Lung microvascular endothelial cell (primary cell): ENCODE data around the gene KIF26B. TPM values are rescaled to one million over a fixed set of nuclear protein-coding genes. Genes with fewer than 3 reads are reported as not detected.
"Not testable (repeated sequence)": the region's sequence is repeated elsewhere in the genome, so short reads cannot be mapped to it uniquely, and the experiment has no call there.

Experiments
- DNase-seq, 2 donors: peaks; one replicate each; pipeline versions ENCODE4 v3.0.0 to v3.0.0-alpha.2; 2010; ENCODE audit warnings: low read depth in 2 of 2
- total RNA-seq: library from RNA; depleted of rRNA; stranded (reverse); fragments of >200 nt; gene quantifications from 2 replicates; pipeline ENCODE4 v1.2.1, GENCODE V29; 2014

Gene KIF26B
- total RNA-seq, 1 donor from 2014 or later: 1.4 TPM

GRCh38 chr1:245380790-245381535 lies 226.2 kb downstream of the KIF26B start:
- peak; percentile 27 to 56 for DNase-seq

DNA sequence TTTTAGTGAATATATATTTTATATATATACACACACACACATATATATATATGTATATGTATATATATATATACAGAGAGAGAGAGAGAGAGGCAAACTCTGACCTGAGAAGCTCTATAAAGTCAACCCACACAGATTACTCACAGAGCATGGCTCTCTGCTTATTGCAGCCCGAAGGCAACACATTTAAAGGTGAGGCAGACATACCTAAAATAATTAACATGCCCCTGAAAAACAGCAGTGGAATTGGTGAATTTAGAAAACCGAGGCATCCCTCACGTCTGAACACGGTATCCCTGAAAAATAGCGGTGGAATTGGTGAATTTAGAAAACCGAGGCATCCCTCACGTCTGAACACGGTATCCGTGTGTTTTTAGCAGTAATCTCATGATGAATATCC lies 228.2 kb downstream of the KIF26B start:
- no peak for DNase-seq

- no peak for DNase-seq
Measured at GRCh38 chr1:245383396-245384330, 228.9 kb downstream of the KIF26B start.

GRCh38 chr1:245386297-245386971 lies 231.6 kb downstream of the KIF26B start:
- DNase-seq: no peak

DNA sequence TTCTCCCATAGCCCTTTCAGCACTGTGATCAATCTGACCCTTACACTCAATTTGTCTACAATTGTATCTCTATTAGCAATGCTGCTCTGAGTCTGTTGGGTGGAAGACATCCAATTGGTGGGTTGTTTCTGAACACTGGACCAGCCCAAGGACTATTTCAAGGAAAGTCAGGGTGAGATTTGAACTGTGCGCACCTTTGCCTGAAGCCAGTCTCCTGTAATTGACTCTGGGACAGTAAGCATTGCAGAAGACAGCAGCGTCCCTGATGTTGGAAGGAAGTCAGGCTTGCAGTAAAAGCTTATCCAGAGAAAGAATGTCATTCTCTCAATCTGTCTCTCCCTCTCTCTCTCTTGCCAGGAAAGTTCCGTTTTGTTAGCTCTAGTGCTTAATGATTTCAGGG lies 233.9 kb downstream of the KIF26B start:
- DNase-seq: no peak

DNA sequence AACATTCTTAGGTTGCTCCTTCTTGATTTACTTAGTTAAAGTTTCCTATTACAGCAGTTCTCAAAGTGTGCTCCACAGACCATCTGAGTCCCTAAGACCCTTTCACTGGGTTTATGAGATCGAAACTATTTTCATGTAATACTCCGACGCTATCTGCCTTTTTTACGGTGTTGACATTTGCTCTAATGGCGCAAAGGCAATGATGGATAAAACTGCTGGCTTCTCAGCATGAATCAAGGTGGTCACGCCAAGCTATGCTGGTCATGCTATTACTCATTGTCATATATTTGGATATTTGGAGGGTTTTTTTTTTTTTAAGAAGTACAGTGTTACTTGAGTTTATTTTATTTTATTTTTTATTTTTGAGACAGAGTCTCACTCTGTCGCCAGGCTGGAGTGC lies 235.1 kb downstream of the KIF26B start:
- DNase-seq: no peak

- no peak for DNase-seq
Measured at GRCh38 chr1:245390975-245391374, 236.2 kb downstream of the KIF26B start.

GRCh38 chr1:245393694-245394093 lies 238.9 kb downstream of the KIF26B start:
- DNase-seq: no peak

- DNase-seq: no peak
Measured at GRCh38 chr1:245395680-245396079, 240.9 kb downstream of the KIF26B start.

- DNase-seq: no peak
Measured at GRCh38 chr1:245396615-245397014, 241.8 kb downstream of the KIF26B start.

GRCh38 chr1:245397771-245398170 lies 243.0 kb downstream of the KIF26B start:
- DNase-seq: no peak

DNA sequence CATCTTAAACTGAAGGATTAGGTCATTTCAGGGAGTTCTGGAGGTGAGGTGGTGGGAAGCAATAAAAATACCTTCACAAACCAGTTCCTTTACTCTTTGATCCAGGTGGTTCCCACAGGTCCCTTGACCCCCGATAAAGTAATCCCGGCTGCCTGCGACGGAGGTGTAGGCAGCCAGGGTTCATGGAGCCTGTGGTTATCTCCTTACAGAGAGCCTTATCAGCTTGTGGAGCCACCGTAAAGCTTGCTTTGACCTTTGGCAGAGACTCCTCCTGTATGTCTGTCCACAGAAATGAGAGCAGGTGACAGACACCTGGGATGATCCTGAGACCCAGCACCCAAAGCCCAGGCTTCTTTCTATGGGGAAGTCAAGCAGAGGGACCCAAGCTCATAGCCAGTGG lies 243.4 kb downstream of the KIF26B start:
- DNase-seq: no peak

DNA sequence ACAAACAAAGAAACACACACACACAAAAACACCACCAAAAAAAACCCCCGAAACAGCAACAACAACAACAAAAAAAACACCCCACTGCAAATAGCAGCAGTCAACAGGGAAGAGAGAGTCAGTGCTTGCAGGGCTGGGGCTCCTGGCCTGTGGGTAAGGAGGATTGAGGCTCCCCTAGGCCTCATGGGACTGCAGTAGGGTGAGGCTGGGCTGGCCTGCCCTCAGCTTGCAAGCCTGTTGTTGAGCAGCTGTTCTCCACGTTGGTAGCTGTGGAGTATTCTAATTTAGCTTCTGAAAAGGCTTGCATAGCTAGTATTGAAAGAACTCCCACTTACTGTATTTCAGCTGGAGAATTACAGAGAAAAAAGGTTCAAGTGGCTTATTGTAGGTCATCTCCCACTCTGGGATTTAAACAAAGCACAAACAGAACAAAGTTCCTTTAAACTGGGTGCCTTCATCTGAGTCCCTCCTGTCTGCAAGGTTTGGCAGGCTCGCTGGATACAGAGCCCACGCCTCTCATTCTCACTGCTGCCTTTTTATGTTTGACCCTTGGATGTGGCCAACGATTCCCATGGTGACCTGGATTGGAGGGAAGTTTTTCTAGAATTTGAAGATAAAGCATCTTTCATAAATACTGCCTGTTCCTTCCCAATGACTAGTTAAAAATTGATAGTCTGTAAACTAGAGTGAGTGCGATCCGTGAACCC lies 247.2 kb downstream of the KIF26B start:
- no peak for DNase-seq

DNA sequence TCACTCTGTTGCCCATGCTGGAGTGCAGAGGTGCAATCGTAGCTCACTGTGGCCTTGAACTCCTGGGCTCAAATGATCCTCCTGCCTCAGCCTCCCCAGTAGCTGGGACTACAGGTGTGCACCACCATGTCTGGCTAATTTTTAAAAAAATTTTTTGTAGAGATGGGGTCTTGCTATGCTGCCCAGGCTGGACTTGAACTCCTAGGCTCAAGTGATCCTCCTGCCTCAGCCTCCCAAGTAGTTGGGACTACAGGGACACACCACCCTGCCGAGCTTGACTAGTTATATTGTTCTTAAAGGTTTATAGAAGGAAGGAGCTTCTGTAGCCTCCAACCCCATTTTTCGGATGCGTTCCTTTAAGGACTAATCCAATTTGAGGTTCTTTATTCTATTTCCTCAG lies 248.2 kb downstream of the KIF26B start:
- not testable (repeated sequence) for DNase-seq

DNA sequence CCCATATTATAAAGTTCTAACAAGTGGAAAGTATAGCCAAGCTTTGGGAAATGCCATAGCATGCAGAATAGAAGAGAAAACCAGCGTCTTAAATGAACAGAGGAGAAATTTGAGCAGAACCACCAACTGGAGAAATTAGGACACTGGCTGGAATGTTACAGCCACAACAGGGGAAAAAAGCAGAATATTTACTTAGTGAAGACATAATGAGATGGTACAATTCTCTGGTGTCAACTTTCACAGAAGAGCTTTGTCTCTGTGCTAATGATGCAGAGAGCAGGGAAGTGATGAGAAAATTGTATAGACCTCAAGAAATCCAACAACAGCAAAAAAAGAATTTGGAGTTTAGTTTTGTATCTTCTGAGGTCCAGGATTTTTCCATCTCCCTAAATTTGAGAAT lies 249.7 kb downstream of the KIF26B start:
- no peak for DNase-seq

DNA sequence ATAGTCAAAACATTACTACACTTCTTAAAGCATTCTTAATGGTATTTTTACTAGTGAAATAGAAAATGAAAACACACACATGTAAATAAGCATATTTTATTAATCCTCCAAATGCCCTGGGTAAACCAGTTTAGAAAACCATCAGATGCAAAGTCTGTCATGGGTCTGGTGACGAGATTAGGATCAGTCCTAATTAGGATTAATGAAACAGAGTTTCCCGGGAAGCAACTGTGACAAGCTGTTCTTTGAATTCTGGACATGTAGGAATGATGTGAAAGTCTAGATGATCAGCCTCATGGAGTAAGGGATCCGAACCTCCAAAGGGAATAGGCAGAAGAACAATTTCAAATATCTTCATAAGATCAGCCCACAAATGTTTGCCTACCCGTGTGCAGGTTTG lies 250.2 kb downstream of the KIF26B start:
- DNase-seq: no peak

GRCh38 chr1:245406426-245406825 lies 251.6 kb downstream of the KIF26B start:
- no peak for DNase-seq

DNA sequence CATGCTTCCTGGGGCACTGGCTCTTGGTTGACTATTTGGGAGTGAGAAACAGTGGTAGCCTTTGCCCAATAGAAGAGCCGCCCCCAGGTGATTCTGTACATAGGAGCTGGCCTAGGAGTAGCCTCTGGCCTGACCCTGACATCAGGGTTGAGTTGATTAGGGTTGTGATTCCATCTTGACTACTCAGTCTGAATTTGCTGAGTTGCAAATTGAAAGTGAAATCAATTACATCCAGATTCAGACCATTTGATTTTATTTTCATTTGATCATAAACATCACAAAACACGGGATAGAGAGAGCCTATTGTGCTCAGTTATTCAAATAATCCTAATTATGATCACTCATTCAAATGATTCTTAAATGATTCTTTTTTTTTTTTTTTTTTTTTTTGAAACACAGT lies 253.2 kb downstream of the KIF26B start:
- DNase-seq: no peak

DNA sequence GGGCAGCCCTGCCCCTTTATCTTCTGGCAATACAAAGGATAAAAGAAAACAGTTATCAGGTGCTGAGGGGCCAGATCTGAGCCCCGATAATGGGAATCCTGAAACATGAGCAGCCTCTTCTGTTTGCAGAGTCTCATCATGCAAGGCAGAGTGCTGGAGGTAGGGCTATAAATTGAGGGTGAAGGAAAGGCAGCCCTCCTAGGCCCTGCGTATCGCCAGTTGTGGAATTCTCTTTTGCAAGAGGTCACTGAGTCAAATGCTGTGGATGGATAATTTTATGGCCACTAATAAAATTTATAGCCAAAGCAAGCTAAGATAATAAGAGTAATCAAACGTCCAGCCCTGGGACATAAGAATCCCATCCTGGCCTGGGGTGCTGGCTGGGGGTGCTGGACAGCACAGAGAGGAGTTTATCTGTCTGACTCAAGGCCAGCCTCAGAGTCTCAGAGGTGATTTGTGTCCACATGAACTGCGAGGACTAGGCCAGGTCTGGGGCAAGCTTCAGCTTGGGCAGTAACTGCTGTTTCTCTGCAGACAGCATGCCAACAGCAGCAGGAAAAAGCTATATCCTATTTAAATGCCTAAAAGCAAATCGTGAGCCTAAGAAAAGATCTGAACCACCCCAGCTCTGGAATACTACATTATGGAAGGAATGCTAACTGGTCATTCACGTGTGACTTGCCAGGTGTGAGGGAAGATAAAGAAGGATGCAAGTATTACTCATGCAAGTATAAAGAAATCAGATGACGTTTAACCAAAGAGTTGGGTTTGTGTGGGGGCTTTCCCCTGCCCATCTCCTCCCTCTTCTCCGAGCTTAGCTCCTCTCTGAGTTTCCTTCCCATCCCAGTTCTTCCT lies 254.8 kb downstream of the KIF26B start:
- DNase-seq: no peak

DNA sequence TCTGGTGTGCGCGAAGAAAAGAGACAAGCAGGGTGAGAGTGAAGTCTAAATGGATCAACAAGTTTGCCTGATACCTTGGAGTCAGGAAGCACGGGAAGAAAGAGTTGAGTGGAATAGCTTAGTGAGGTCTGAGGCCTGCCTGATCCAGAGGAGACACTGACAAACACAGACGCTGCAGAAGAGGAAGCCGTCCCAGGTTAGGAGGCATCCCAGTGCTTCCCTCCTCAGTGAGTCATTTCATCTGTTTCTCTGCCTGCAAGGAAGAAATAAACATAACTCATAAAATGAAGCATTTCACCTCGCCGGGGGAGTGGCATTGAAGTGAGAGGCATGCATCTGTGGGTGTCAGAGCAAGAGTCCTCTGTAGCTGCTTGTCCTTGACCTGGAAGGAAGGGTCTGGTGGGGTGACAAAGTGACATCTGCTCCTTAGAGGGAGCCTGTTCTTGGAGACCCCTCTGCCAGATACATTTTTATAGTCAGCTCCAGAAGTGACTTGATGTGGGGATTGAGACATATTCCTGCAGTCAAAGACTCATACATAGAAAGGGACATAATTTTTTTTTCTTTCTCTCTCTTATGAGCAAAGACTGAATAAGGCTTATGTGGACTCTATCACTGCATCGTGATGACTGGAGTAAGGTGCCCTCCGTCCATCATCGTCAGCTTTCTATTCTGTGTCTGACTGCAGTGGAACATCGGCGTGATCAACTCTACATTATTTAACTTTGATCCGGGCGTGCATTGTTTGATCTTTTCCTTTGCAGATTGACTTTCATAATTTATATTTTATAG lies 256.7 kb downstream of the KIF26B start:
- peak in 1 of 2 donors; percentile 44 for DNase-seq
